C4-2B (cell line): ENCODE measurements around the gene CARD14.

ENCODE experiments used
- ZFX ChIP-seq: fragments of 450-650 bp; IDR thresholded peaks from 2 replicates; pipeline ENCODE4 v1.6.1; 2017
- TF ChIP-seq, protein P1 (sequence below): fragments of 450-650 bp; conservative IDR thresholded peaks from 2 replicates; pipeline ENCODE4 v1.5.1; 2017; ENCODE audit warnings: mild to moderate bottlenecking

DNA sequence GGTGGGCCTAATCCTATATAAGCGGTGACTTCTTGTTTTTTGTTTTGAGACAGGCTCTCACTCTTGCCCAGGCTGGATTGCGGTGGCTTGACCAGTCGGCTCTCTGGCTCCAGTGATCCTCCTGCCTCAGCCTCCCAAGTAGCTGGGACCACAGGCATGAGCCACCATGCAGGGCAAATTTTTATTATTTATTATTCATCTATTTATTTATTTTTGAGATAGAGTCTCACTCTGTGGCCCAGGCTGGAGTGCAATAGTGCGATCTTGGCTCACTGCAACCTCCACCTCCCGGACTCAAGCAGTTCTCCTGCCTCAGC, 86.2 kb downstream of the CARD14 start:
- TF ChIP-seq, protein P1, sequence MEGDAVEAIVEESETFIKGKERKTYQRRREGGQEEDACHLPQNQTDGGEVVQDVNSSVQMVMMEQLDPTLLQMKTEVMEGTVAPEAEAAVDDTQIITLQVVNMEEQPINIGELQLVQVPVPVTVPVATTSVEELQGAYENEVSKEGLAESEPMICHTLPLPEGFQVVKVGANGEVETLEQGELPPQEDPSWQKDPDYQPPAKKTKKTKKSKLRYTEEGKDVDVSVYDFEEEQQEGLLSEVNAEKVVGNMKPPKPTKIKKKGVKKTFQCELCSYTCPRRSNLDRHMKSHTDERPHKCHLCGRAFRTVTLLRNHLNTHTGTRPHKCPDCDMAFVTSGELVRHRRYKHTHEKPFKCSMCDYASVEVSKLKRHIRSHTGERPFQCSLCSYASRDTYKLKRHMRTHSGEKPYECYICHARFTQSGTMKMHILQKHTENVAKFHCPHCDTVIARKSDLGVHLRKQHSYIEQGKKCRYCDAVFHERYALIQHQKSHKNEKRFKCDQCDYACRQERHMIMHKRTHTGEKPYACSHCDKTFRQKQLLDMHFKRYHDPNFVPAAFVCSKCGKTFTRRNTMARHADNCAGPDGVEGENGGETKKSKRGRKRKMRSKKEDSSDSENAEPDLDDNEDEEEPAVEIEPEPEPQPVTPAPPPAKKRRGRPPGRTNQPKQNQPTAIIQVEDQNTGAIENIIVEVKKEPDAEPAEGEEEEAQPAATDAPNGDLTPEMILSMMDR, result no peak
- TF ChIP-seq ZFX, result no peak
